ENCODE data around the gene ALKBH7. TPM values are rescaled to one million over a fixed set of nuclear protein-coding genes. Genes with fewer than 3 reads are reported as not detected.

Gene ALKBH7
- total and polyA plus RNA-seq, 2 of the 13 experiments (the other 11 are each of a cell fraction or from before 2014, with no cell fraction given), result 29.6 to 45.9 TPM

DNA sequence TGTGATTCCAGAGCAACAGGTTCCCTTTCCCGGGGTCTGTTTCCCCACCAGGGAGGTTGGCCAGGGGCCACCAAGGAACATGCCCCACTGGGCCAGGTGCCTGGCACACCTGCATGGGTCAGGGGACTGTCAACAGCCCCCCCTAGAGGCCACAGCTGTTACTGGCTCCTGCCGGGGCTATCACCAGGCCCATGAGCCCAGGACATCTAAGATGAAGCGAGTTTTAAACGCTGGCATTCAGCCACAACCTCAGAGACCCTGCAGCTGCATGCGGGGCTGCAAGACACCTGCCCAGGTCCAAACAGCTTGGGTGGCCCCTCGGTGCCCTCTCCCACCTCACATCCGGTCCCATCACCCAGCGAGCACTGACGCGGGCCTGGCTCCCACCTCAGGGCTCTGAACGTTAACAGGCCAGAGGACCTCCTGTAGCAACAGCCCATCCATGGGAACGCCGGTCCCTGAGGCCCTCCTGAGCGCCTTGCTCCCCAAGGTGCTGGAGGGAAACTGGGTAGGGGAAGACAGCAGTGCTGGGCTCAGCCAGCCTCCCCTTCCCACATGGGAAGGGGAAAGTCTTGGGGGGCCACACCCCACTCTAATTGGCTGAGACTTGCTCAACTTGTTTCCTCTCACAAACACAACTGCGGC, 40.0 kb downstream of the ALKBH7 start (continued):
- TF ChIP-seq, protein P1, sequence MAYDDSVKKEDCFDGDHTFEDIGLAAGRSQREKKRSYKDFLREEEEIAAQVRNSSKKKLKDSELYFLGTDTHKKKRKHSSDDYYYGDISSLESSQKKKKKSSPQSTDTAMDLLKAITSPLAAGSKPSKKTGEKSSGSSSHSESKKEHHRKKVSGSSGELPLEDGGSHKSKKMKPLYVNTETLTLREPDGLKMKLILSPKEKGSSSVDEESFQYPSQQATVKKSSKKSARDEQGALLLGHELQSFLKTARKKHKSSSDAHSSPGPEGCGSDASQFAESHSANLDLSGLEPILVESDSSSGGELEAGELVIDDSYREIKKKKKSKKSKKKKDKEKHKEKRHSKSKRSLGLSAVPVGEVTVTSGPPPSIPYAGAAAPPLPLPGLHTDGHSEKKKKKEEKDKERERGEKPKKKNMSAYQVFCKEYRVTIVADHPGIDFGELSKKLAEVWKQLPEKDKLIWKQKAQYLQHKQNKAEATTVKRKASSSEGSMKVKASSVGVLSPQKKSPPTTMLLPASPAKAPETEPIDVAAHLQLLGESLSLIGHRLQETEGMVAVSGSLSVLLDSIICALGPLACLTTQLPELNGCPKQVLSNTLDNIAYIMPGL (CRISPR knock-in tag; IDR thresholded peaks at IDR 0.05; ENCODE audit: borderline replicate concordance in 1 of 2, low read depth in 1 of 2), result 0 out of 4 replicates have a peak, but pooled peaks of 1 of the 2 experiments have one; percentile 45
- peak; percentile 72 for TF ChIP-seq STAG1 (CRISPR knock-in tag; IDR thresholded peaks at IDR 0.05)
- 0 out of 2 replicates have a peak, but pooled peaks have one; percentile 31 for TF ChIP-seq ZNF768 (CRISPR knock-in tag; IDR thresholded peaks at IDR 0.05)
- peak; percentile 51; the same call in 1 of the 2 replicates for TF ChIP-seq ZBTB38 (CRISPR knock-in tag; IDR thresholded peaks at IDR 0.05)
- 0 out of 2 replicates have a peak, but pooled peaks have one; percentile 48 for TF ChIP-seq ZNF598 (CRISPR knock-in tag; IDR thresholded peaks at IDR 0.05; ENCODE audit: borderline replicate concordance)
- TF ChIP-seq AGO1 (IDR thresholded peaks at IDR 0.05; ENCODE audit: low read depth, low read length, poor library complexity, severe bottlenecking), result peak; percentile 70
- TF ChIP-seq POLR2AphosphoS2 (IDR thresholded peaks at IDR 0.05; ENCODE audit: low read depth, low read length), result peak; percentile 54; the same call in 1 of the 2 replicates
- TF ChIP-seq SSRP1 (CRISPR knock-in tag; IDR thresholded peaks at IDR 0.05), result no peak
- 0 out of 2 replicates have a peak, but pooled peaks have one; percentile 8 for TF ChIP-seq SIN3A (IDR thresholded peaks at IDR 0.05; ENCODE audit: borderline replicate concordance, low read depth, low read length)
- 0 out of 2 replicates have a peak, but pooled peaks have one; percentile 43 for TF ChIP-seq AHR (CRISPR knock-in tag; IDR thresholded peaks at IDR 0.05)
- TF ChIP-seq ZBED4 (CRISPR knock-in tag; IDR thresholded peaks at IDR 0.05; ENCODE audit: borderline replicate concordance), result peak; percentile 54; the same call in 1 of the 2 replicates
- TF ChIP-seq, protein P2, sequence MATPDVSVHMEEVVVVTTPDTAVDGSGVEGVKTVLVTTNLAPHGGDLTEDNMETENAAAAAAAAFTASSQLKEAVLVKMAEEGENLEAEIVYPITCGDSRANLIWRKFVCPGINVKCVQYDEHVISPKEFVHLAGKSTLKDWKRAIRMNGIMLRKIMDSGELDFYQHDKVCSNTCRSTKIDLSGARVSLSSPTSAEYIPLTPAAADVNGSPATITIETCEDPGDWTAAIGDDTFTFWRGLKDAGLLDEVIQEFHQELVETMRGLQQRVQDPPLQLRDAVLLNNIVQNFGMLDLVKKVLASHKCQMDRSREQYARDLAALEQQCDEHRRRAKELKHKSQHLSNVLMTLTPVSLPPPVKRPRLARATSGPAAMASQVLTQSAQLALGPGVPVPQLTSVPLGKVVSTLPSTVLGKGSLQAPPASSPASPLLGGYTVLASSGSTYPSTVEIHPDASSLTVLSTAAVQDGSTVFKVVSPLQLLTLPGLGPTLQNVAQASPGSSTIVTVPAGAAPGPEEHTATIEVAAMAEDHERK (CRISPR knock-in tag; IDR thresholded peaks at IDR 0.05; ENCODE audit: low read depth), result no peak
- TF ChIP-seq RBFOX2 (IDR thresholded peaks at IDR 0.05; ENCODE audit: low read depth, low read length), result peak; percentile 56
- TF ChIP-seq ZFX (CRISPR knock-in tag; IDR thresholded peaks at IDR 0.05; ENCODE audit: low read depth), result peak; percentile 30; the same call in 1 of the 2 replicates
- no peak for TF ChIP-seq CBX5 (CRISPR knock-in tag; IDR thresholded peaks at IDR 0.05; ENCODE audit: borderline replicate concordance)
- TF ChIP-seq, protein P3, sequence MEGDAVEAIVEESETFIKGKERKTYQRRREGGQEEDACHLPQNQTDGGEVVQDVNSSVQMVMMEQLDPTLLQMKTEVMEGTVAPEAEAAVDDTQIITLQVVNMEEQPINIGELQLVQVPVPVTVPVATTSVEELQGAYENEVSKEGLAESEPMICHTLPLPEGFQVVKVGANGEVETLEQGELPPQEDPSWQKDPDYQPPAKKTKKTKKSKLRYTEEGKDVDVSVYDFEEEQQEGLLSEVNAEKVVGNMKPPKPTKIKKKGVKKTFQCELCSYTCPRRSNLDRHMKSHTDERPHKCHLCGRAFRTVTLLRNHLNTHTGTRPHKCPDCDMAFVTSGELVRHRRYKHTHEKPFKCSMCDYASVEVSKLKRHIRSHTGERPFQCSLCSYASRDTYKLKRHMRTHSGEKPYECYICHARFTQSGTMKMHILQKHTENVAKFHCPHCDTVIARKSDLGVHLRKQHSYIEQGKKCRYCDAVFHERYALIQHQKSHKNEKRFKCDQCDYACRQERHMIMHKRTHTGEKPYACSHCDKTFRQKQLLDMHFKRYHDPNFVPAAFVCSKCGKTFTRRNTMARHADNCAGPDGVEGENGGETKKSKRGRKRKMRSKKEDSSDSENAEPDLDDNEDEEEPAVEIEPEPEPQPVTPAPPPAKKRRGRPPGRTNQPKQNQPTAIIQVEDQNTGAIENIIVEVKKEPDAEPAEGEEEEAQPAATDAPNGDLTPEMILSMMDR (CRISPR knock-in tag; IDR thresholded peaks at IDR 0.05), result peak; percentile 86
- no peak for TF ChIP-seq ZNF512 (CRISPR knock-in tag; IDR thresholded peaks at IDR 0.05)
